HG02970 (cell line): ENCODE results near the gene POU5F1.

Source experiments
- ATAC-seq: cut with Tn5 transposase; IDR thresholded peaks from one replicate; pipeline ENCODE4 v1.9.1; 2021; ENCODE audit warnings: mild to moderate bottlenecking, moderate library complexity, moderate number of reproducible peaks; ENCODE audit not compliant: unreplicated experiment, low FRiP score

POU5F1 gene

DNA sequence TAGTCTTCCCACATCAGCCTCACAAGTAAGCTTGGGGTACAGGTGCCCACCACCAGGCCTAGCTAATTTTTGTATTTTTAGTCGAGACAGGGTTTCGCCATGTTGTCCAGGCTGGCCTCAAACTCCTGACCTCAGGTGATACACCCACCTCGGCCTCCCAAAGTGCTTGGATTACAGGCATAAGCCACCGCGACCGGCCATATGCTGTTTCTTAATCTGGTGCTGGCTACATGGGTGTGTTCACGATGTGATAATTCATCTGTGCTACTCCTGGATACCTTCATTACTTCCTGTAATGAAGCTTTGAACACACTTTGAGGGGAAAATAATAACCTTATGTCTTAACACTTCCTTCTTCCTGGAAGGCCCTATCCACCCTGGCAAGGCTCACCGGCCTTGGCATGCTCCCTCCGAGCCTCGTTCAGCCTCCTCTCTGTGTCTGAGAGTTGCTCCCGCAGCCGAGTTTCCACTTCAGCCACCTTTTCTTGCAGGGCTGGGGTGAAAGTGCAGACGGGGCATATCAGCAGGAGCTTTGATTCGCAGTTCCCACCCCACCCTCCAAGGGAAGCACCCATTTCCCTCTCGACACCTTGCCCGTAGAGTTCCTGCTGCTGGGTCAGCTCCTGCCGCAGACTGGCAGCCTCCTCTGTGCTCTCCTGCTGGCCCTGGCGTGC lies 26.0 kb downstream of the POU5F1 start:
- ATAC-seq, result no peak

DNA sequence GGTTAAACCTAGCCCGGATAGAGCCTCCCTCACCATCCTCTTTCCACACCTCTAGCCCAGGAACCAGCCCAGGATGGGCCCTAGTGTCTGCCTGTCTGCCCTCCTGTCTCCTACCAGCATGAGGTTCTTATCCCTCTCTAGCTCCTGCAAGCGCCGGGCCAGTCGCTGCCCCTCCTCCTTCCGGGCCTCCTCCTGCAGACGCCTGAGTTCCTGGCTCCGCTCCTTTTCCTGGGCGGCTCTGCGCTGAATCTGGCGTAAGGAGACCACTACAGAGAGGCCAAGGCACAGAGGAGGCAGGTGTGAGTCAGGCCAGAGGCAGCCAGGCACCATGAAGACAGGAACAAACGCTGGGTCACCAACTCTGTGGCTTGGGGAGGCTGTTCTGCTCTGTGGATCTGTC lies 27.3 kb downstream of the POU5F1 start:
- no peak for ATAC-seq

DNA sequence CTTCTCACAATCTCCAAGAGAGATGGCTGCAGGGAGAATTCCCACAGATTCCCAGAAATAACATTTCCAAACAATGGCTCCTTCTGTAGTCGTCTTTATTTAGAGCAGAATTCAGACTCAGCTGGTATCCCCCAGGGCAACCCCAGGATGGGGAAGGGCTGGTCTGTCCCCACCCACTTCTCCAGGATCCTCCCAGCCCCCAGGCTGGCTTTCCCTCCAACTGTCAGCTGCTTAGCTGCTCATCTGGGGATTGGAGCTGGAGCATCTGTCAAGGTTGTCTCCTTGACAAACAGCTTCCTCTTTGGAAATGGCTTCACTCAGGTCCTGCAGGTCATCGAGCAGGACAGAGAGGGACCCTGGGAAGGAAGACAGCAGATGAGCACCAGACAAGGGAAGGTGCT lies 28.1 kb downstream of the POU5F1 start:
- no peak for ATAC-seq

DNA sequence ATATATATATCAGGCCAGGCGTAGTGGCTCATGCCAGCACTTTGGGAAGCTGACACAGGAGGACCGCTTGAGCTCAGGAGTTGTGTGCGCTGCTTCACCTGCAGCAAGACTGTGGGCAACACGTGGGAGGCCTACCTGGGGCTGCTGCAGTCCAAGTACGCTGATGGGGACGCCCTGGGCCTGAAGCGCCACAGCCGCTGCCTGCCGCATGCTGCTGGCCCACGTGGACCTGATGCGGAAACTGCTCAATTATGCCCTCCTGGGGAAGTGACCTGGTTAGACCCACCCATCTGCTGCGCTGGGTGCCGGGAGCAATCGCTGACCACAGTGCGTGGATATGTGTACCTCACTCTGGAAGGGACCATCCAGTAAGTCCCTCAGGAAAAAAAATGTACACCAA lies 29.8 kb downstream of the POU5F1 start:
- no peak for ATAC-seq

DNA sequence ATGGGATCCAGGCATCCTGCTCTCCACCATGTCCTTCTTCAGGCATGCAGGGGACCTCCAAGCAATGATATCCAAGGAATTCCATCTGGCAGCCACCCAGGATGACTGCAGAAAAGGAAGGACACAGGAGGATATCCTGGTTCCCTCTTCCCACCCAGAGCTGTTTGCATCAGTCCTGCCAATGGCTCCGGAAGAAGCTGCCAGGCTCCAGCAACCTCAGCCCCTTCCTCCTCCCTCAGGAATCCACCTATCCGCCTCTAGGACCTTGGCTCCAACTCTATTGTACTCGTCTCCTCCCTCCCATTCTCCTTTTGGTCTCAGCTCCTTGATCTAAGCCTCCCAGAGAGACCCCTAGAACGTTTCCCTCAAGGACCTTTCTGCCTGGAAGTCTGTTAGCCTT lies 30.9 kb downstream of the POU5F1 start:
- no peak for ATAC-seq

DNA sequence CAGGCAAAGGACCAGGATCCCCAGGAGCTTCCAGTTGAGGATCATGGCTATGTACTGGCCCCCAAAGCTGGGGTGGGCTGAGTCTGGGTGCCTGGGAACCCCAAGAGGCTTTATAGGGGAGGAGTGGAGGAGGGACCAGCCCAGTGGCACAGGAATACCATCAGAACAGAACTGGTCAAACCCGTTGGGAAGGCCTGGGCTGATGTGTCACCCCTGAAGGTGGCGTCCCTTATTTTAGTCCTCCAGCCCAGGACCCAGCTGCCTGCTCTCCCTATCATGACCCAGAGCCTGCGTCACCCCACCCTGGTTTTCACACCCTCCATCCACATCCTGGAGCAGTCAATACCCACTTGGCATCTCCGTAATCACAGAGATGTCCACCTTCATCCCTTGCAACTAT lies 31.5 kb downstream of the POU5F1 start, which contains the start of gene PSORS1C2:
Gene PSORS1C2 (minus strand): TSS at position 85 of the 400 bp plus-strand sequence. CDS start 40 bp downstream, at position 45.
- ATAC-seq, result no peak

DNA sequence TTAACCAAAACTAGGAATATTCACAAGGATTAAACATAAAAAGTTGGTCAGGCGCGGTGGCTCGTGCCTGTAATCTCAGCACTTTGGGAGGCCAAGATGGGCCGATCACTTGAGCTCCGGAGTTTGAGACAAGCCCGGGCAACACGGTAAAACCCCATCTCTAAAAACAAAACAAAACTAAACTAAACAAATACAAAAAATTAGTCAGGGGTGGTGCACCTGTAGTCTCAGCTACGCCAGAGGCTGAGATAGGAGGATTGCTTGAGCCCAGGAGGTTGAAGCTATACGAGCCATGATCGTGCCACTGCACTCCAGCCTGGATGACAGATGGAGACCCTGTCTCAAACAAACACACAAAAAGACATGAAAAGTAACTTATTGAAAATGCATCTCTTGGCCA lies 34.8 kb downstream of the POU5F1 start:
- ATAC-seq, result no peak

DNA sequence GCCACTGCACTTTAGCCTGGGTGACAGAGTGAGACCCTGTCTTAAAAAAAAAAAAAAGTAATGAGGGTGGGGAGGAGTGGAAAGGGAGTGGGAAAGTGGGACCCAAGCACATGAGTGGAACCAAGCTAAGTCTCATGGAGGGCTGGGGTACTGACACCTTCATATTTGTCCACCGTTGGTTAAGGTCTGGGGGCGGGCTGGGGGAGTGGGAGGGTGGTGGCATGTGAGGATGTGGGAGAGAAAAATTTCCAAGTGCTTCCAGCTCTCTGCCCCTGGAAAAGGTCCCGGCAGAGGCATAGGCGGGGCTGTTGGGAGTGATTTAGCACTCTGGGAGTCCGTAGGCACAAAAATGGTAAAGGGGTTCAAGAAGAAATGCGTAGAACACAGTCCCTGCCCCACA lies 37.7 kb downstream of the POU5F1 start:
- no peak for ATAC-seq

DNA sequence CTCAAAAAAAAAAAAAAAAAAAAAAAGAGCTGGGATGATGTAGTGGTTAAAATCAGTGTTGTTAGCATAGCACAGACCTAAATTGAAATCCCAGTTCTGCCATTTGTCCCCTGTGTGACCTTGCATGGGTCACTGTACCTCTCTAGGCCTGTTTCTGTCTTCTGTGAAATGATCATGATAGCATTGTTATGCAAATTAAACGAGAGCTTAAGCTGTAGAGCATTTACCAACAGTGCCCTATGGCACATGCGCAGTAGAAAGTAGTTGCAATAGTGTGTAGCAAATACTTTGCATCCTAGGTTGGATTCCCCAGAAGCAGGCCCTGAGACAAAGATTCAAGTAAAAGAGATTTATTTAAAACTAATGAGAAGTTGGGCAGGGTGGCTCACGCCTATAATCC lies 38.9 kb downstream of the POU5F1 start:
- ATAC-seq, result no peak

DNA sequence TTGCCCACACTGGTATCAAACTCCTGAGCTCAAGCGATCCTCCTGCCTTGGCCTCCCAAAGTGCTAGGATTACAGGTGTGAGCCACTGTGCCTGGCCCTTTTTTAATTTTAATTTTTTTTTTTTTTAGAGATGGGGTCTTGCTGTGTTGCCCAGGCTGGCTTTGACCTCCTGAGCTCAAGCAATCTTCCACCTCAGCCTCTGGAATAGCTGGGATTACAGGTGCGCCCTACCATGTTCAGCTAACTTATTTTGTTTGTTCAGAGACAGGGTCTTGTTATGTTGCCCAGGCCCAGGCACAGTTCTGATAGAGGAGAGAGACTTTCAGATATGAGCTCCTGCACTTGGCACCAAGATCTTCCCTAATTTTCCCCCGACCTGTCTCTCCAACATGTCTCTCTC lies 39.7 kb downstream of the POU5F1 start:
- ATAC-seq, result no peak

DNA sequence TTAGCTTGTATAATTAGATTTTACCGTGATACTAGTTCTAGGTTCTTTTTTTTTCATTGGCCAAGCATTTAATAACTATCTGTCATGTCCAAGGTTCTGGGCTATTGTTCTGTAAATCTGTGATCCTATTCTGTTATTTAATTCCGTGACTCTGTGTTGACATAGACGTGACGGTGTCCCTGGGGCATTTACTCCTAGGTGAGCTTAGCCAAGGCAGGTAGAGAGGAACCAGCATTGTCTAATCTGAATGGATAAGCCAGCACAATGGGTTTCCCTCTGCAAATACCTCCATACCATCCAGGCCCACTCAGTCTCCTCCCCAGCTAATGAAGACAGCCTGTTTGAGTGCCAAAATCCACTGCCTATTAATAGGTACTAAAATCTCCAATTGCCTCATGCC lies 41.4 kb downstream of the POU5F1 start:
- ATAC-seq, result no peak

DNA sequence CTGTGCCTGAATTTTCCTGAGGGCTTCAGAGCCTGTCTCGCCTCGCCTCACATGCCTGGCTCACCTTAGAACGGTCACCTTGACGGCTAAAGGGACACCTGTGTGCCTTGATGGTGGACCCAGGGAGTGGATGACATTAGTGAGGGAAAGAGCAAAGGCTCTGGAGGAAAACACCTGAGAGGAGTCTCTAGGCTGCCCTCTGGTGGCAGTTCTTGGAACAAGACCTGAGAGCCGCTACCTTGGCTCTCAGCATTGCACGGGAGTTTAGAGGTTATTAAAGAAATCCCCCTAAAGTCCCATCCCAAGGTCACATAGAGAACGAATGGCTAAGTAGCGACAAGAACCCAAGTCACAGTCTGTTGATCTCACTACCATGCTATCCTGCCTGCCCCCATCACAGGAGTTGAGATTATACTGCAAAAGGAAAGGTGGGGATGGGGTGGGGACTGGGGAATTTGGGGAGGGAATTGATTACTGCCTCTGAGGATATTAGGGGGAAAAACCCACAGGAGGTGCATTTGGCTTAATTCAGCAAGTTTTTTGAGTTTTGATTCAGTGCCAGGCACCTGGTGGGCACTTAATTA lies 42.3 kb downstream of the POU5F1 start:
- ATAC-seq, result no peak

DNA sequence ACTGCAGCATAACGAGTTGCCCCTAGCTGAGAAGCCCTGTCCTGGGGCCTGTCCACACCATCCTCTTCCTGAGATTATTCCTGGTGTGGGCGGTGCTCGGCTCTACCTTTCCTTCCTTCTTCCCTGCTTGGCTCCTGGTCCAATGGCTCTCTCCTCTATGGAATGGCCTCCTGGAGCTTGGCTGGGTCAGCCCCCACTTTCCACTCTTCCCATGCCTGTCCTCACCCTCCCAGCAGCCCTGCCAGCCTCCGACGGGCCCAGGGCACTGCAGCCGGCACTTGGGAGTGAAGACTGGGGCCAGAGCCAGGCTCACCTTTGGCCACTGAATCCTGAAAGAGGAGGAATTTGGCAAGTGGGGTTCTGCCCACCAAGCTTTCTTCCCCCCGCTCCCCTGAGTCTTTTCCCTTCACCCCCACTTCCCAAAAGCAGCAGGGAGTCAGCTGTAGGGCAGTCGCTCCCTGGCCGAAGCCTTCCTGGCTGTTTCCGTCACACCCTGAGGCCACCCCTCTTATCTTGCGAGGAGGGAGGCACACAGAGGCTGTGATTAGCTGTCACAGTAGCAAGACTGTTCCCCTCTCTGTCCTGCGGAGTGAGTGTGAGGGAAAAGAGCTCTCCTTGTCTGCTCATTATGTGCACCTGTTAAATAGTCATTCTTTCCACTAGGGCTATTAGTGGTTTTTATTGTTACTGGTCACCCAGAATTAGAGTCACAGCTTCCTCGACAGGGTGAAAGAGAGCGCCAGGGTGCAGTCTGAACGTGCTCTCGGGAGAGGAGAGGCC lies 43.9 kb downstream of the POU5F1 start:
- ATAC-seq, result no peak

DNA sequence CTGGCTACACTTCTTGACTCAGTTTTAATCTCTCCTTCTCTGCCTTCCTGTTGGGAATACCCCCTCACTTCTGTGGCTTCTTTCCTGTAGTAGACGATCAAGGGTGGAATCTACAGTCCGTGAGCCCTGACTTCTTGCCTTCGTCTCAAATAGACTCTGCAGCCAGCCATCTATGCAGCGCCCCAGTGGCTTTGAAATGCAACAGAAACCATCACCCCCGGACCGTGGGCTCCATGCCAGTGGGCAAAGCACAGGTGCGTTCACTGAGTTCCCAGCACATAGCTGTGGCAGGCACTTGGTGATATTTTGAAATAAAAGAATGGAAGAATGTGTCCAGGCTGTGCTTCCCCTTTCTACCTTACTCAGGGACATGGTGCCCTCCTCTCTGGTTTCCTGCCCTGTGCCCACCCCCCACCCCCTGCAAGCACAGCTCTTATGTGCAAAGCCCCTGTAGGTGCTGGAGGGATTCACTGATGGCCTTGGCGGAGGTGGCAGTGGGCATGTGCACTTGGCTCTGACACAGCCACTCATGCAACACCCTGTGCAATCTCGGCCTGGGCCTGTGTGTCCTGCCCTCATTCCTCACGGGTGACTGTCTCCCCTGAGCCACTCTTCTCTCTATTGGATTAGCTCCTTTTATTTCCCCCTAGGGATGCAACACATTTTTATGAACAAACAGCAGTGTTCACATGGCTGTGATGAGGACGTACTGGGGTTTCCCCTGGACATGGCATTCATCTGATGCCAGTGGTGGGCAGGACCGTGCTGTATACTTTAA lies 44.7 kb downstream of the POU5F1 start:
- no peak for ATAC-seq

DNA sequence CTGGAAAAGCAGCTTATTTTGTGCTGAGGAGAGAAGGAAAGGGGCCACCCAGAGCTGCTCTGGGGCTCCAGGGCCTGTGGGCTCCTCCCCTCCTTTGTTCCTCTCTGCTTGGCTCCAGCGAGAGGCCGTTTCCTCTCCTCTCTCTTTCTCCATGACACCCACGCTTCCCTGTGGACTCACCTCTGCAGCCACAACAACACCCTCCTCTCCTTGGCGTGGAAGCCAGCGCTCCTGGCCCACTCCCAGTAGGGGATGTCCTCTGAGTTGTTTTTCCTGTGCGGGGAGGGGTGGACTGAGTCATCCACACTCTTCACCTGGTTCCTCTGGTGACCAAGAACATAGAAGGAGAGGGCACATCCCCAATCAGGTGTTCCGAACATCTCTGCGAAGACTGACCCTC lies 45.3 kb downstream of the POU5F1 start:
- no peak for ATAC-seq

DNA sequence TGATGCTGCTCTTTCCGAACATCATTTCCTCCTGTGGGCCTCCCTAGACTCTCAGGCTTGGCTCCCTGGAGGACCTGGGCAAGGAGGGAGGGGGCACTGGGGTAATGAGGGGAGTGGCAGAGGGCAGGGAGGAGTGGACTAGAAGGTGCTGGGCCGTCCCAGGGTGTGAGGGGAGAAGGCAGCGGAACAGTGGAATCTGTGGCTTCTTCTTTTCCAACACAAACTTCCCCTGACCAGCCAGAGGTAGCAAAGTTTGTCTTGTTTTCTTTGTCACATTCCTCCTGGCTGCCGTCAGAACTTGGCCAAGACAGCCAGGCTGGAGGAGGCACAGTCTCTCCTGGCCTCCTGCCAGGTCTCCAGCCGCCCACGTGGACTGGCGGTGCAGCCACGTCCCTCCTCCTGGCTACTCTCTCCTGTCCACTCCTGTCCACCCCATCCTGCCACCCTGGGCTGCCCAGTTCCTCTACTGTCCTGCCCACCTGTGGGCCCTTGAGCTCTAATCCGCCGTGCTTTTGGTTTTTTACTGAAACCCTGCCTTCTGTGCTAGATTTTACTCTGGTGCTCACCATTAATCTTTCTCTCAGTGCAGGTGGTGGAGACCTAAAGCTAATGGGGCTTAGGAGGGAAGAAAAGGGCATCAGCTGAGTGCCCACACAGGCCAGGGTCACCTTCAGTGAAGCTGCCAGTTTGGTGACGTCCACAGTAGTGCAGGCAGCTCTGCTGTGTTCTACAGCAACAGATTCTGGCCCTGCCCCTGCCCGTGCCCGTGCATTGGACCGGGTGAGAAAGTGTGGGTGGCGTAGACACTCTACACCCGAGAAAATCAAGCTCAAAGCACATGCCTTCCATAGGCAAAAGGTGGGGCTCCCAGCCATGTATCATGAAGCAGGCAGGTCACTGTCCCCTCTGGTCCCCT lies 47.4 kb downstream of the POU5F1 start:
- no peak for ATAC-seq

DNA sequence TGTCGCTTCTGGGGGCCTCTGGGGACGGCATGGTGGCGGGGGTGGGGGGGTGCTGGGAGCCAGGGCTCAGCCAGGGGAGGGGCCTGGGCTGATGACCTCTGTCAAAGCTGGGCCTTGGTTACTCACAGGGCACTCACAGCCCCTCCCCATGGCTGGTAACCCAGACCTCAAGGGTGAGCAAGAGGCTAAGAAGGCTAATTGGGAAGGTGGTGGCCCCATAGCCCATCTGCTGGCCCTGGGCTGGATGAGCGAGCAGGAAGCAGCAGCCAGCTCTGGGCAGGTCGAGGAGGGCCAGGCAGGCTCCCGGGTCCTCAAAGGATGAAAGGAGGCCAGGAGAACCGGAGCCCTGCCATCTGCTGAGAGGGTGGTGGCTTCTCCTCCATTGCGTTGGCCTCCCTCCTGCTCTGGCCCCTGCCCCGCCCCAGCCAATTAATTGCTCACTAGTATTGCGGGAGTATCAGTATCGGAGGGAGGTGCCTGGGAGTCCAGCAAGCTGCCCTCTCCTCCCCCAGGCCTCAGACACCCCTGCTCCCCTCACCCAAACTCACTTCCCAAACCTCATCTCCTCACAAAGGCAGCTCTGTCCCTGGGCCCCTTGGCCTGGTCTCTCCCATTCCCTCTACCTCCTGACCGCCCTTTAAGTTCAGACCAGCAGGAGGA lies 49.2 kb downstream of the POU5F1 start:
- ATAC-seq, result no peak

DNA sequence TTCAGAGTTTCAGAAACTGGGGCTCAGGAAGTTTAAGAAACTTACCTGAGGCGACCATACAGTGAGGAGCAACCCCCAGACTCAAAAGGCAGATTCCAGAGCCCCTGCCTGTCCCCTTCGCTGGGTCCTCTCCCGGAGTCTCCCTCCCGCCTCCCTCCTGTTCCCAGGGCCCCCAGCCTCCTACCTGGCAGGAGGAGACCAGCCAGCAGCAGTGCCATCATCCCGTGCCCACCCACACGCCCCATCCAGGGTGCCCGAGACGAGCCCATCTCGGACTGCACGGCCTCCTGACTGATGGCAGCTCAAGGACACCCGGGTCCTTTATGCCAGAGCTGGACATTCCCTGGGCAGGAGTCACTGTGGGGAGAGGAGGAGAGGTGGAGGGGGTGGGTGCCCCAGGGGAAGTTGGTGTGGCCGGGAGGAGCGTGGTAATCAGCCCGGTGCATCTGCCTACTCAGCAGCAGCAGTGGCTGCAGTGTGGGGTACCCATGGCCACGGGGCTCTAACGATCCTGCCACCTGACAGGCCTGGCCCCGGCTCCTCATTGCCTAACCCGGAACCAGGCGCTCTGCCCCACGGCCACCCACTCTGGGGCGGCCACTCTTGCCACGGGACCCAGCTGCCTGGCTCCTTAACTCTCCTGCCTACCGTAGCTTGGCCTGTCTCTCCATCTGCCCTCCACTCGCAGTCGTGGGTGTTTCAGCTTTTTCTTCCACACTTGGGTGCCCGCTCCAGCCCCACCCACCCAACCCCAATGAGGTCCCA lies 50.1 kb downstream of the POU5F1 start, which contains the start of gene CDSN:
Gene CDSN (minus strand): TSS at position 296 of the 765 bp plus-strand sequence. CDS start 27 bp downstream, at position 269.
- ATAC-seq, result no peak

DNA sequence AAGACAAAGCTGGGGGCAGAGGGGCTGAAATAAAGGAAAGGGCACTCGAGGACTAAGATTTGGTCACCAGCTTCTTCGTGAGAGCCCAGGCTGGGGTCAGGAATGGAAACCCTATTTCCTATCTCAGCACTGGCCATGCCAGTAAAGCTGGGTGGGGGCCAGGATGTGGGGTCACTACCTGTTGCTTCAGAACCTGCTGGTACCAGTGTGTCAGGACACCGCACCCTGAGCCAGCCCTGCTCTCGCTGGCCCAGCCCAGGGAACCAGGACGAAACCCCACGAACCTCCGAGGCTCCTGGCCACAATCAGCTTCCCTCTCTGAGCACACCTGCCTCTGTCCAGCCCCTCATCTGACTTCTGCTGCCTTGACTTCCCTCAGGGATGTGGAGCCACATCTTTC lies 52.3 kb downstream of the POU5F1 start:
- no peak for ATAC-seq
